ENCODE results near the gene PPP6R3. TPM values are rescaled to one million over a fixed set of nuclear protein-coding genes. Genes with fewer than 3 reads are reported as not detected.
"Not testable (repeated sequence)": the region's sequence is repeated elsewhere in the genome, so short reads cannot be mapped to it uniquely, and the experiment has no call there.

Gene PPP6R3
- total RNA-seq, 1 donor = 232 TPM

DNA sequence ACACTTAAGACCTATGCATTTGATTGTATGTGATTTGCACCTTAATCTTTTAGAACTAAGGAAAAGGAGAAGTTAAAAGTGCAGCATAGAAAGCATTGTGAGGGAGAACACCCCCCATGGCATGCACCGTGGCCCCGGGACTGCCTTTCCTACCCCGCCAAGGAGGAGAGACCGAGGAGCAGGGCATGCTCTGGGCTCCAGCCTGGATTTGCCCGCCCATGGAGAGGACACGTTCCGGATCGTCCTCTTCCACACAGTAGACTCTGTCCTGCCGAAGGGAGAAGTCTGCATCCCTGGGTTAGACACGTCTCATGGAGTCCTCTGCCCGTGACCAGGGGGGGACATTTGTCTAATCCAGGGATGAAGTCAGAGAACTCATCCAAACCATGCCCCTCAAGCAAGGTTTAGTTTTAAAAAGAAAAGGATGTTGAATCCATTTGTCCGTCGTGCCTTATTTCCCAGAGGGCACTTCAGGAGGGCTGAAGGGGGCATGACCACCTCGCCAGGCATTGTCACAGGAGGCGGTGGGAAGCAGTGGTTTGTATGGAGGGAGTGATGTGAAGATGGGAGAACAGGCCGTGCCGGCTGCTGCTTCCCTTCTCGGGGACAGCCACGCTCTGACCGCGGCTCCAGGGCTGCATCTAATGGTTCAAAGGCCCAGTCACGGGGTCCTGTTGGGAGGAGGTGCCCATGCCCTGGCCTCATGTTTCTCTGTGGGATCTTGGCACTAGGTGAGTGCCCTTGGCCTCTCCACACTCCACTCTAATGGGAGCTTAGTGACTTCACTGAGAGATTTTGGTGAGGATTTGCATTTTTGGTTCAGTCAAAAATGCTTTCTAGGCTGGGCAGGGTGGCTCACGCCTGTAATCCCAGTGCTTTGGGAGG is 157.6 kb downstream of the PPP6R3 start:
- Histone ChIP-seq H3K4me1 (ENCODE audit: insufficient read depth, low read length) (no peaks in the 10 kb centered on the region), H3K27me3 (ENCODE audit: insufficient read depth, low read length) (no peaks in the 10 kb centered on the region), H3K4me3 (ENCODE audit: low read length) (no peak overlapping the region), H3K9me3 (ENCODE audit: low read depth, low read length) (no peaks in the 10 kb centered on the region)

DNA sequence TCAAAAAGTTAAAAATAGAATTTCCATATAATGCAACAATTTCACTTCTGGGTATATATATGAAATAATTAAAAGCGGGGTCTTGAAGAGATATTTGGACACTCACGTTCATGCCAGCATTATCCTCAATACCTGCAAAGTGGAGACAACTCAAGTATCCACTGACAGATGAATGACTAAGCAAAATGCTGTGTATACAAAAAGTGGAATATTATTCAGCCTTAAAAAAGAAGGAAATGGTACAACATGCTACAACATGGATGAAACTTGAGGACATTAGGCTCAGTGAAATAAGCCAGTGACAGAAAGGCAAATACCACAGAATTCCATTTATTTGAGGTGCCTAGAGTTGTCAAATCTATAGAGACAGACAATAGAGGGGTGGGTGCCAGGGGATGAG is 161.3 kb downstream of the PPP6R3 start:
- no peaks in the 10 kb centered on the region for H3K4me1 ChIP-seq (ENCODE audit: insufficient read depth, low read length)
- no peak overlapping the region for H3K4me3 ChIP-seq (ENCODE audit: low read length)
- no peaks in the 10 kb centered on the region for H3K27me3 ChIP-seq (ENCODE audit: insufficient read depth, low read length)

DNA sequence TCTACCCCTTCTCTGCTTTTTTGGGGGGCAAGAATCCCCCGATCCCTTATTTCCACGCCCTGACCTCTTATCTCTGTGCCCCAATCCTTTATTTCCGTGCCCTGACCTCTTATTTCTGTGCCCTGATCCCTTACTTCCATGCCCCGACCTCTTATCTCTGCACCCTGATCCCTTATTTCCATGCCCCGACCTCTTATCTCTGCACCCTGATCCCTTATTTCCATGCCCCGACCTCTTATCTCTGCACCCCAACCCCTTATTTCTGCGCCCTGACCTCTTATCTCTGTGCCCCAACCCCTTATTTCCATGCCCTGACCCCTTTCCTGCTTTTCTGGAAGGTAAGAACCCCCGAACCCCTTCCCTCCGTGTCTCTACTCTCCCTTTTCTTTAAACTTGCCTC is 163.2 kb downstream of the PPP6R3 start:
- not testable (repeated sequence) for H3K4me3 ChIP-seq (ENCODE audit: low read length); H3K27me3 ChIP-seq (ENCODE audit: insufficient read depth, low read length); H3K9me3 ChIP-seq (ENCODE audit: low read depth, low read length); H3K4me1 ChIP-seq (ENCODE audit: insufficient read depth, low read length)

More for the DNA sequence above, 161.3 kb downstream of the PPP6R3 start:
- no peaks in the 10 kb centered on the region for H3K9me3 ChIP-seq (ENCODE audit: low read depth, low read length)

DNA sequence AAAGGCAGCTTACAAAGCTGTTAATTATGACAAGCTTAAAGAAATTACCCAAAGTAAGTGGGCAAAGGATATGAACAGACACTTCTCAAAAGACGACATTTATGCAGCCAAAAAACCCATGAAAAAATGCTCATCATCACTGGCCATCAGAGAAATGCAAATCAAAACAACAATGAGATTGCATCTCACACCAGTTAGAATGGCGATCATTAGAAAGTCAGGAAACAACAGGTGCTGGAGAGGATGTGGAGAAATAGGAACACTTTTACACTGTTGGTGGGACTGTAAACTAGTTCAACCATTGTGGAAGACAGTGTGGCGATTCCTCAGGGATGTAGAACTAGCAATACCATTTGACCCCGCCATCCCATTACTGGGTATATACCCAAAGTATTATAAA is 164.5 kb downstream of the PPP6R3 start:
- not testable (repeated sequence) for H3K4me3 ChIP-seq (ENCODE audit: low read length); H3K4me1 ChIP-seq (ENCODE audit: insufficient read depth, low read length); H3K9me3 ChIP-seq (ENCODE audit: low read depth, low read length); H3K27me3 ChIP-seq (ENCODE audit: insufficient read depth, low read length)

DNA sequence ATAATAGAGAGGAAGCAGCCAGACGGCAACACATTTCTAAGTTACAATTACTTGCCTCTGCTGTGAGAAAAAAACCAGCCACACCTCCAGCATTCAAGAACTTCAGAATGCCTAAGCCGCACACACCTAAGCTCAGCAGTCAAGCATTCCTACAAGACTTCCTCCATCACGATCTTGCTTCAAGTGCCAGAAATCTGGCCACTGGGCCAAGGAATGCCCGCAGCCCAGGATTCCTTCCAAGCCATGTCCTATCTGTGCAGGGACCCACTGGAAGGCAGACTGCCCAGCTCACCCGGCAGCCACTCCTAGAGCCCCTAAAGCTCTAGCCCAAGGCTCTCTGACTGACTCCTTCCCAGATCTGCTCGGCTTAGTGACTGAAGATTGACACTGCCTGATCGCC is 165.7 kb downstream of the PPP6R3 start:
- not testable (repeated sequence) for H3K27me3 ChIP-seq (ENCODE audit: insufficient read depth, low read length); H3K9me3 ChIP-seq (ENCODE audit: low read depth, low read length); H3K4me1 ChIP-seq (ENCODE audit: insufficient read depth, low read length); H3K4me3 ChIP-seq (ENCODE audit: low read length)

DNA sequence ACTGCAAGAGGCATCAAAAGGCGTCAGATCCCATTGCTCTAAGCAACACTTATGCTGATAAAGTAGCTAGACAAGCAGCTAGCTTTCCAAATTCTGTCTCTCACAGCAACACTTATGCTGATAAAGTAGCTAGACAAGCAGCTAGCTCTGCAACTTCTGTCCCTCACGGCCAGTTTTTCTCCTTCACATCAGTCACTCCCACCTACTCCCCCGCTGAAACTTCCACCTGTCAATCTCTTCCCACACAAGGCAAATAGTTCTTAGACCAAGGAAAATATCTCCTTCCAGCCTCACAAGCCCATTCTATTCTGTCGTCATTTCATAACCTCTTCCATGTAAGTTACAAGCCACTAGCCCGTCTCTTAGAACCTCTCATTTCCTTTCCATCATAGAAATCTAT is 168.3 kb downstream of the PPP6R3 start:
- H3K4me1 ChIP-seq (ENCODE audit: insufficient read depth, low read length); H3K9me3 ChIP-seq (ENCODE audit: low read depth, low read length); H3K27me3 ChIP-seq (ENCODE audit: insufficient read depth, low read length); H3K4me3 ChIP-seq (ENCODE audit: low read length): not testable (repeated sequence)

DNA sequence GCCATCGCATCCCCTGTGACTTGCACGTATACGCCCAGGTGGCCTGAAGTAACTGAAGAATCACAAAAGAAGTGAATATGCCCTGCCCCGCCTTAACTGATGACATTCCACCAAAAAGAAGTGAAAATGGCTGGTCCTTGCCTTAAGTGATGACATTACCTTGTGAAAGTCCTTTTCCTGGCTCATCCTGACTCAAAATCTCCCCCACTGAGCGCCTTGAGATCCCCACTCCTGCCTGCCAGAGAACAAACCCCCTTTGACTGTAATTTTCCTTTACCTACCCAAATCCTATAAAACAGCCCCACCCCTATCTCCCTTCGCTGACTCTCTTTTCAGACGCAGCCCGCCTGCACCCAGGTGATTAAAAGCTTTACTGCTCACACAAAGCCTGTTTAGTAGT is 171.8 kb downstream of the PPP6R3 start:
- H3K27me3 ChIP-seq (ENCODE audit: insufficient read depth, low read length); H3K4me1 ChIP-seq (ENCODE audit: insufficient read depth, low read length); H3K4me3 ChIP-seq (ENCODE audit: low read length); H3K9me3 ChIP-seq (ENCODE audit: low read depth, low read length): not testable (repeated sequence)

DNA sequence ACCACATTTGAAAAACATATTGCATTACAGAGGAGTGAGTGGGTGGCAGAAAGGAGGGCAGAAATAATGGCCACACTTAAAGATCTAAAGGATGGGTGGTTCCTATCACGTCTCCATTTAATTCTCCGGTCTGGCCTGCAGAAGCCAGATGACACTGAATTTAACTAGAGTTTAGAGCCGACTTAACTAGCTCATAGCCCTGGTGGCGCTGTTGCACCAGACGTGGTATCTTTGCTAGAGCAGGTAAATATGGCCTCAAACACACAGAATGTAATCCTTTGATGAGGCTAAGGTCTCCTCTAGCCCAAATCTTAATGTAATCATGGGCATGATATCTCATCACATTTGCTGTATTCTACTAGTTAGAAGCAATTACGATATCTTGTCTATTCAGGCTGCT is 172.2 kb downstream of the PPP6R3 start:
- Histone ChIP-seq H3K27me3 (ENCODE audit: insufficient read depth, low read length) (no peaks in the 10 kb centered on the region), H3K4me1 (ENCODE audit: insufficient read depth, low read length) (no peaks in the 10 kb centered on the region), H3K9me3 (ENCODE audit: low read depth, low read length) (no peaks in the 10 kb centered on the region), H3K4me3 (ENCODE audit: low read length) (no peak overlapping the region)

DNA sequence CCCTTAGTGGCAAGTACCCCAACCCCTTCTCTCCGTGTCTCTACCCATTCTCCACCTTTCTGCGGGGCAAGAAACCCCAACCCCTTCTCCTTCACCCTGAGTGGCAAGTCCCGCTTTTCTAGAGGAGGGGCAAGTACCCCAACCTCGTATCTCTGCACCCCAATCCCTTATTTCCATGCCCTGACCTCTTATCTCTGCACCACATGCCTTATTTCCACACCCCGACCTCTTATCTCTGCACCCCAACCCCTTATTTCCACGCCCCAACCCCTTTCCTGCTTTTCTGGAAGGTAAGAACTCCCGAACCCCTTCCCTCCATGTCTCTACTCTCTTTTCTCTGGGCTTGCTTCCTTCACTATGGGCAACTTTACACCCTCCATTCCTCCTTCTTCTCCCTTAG is 174.1 kb downstream of the PPP6R3 start:
- not testable (repeated sequence) for H3K27me3 ChIP-seq (ENCODE audit: insufficient read depth, low read length); H3K4me1 ChIP-seq (ENCODE audit: insufficient read depth, low read length); H3K9me3 ChIP-seq (ENCODE audit: low read depth, low read length); H3K4me3 ChIP-seq (ENCODE audit: low read length)

DNA sequence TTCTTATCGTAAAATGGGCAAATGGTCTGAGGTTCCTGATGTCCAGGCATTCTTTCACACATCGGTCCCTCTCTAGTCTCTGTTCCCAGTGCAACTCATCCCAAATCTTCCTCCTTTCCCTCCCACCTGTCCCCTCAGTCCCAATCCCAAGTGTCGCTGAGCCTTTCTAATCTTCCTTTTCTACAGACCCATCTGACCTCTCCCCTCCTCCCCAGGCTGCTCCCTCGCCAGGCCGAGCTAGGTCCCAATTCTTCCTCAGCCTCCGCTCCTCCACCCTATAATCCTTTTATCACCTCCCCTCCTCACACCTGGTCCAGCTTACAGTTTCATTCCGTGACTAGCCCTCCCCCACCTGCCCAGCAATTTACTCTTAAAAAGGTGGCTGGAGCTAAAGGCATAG is 174.6 kb downstream of the PPP6R3 start:
- not testable (repeated sequence) for H3K27me3 ChIP-seq (ENCODE audit: insufficient read depth, low read length); H3K4me1 ChIP-seq (ENCODE audit: insufficient read depth, low read length); H3K4me3 ChIP-seq (ENCODE audit: low read length); H3K9me3 ChIP-seq (ENCODE audit: low read depth, low read length)

DNA sequence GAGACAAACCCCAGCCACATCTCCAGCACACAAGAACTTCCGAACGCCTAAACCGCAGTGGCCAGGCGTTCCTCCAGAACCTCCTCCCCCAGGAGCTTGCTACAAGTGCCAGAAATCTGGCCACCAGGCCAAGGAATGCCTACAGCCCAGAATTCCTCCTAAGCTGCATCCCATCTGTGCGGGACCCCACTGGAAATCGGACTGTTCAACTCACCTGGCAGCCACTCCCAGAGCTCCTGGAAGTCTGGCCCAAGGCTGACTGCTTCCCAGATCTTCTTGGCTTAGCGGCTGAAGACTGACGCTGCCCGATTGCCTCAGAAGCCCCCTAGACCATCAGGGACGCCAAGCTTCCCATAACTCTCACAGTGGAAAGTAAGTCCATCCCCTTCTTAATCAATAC is 175.3 kb downstream of the PPP6R3 start:
- H3K4me3 ChIP-seq (ENCODE audit: low read length); H3K9me3 ChIP-seq (ENCODE audit: low read depth, low read length); H3K27me3 ChIP-seq (ENCODE audit: insufficient read depth, low read length): not testable (repeated sequence)

DNA sequence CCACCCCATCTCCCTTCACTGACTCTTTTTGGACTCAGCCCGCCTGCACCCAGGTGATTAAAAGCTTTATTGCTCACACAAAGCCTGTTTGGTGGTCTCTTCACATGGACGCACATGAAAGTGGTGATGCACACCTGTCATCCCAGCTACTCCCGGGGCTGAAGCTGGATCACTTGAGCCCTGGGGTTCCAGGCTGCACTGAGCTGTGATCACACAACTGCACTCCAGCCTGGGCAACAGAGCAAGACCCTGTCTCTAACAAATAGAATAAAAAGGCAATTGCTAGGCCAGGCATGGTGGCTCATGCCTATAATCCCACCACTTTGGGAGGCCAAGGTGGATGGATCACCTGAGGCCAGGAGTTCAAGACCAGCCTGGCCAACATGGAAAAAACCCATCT is 178.8 kb downstream of the PPP6R3 start:
- not testable (repeated sequence) for H3K27me3 ChIP-seq (ENCODE audit: insufficient read depth, low read length)

More for the DNA sequence above, 175.3 kb downstream of the PPP6R3 start:
- H3K4me1 ChIP-seq (ENCODE audit: insufficient read depth, low read length) = not testable (repeated sequence)

DNA sequence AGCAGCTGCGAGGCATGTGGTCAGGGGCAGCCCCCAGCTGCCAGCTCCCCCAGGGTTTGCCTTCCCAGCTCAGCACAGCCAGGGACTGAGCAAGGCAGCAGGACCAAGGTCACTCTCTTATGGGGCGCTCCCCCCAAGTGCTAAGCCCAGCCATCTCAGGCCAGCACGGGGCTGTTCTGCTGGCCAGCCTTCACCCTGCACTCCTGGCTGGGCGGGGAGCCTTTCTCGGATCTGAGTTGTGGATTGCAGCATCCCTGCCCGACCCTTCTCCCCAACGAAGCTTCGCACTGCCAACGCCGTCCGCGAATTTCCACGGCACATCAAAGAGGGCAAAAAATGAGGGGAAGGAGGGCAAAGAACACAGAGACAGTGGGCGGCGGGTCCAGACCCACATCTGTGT is 181.3 kb downstream of the PPP6R3 start:
- Histone ChIP-seq H3K9me3 (ENCODE audit: low read depth, low read length) (peaks cover 9% of the 10 kb centered on the region), H3K4me3 (ENCODE audit: low read length) (no peak overlapping the region), H3K27me3 (ENCODE audit: insufficient read depth, low read length) (no peaks in the 10 kb centered on the region), H3K4me1 (ENCODE audit: insufficient read depth, low read length) (no peaks in the 10 kb centered on the region)

More for the DNA sequence above, 178.8 kb downstream of the PPP6R3 start:
- H3K4me3 ChIP-seq (ENCODE audit: low read length); H3K9me3 ChIP-seq (ENCODE audit: low read depth, low read length); H3K4me1 ChIP-seq (ENCODE audit: insufficient read depth, low read length): not testable (repeated sequence)

DNA sequence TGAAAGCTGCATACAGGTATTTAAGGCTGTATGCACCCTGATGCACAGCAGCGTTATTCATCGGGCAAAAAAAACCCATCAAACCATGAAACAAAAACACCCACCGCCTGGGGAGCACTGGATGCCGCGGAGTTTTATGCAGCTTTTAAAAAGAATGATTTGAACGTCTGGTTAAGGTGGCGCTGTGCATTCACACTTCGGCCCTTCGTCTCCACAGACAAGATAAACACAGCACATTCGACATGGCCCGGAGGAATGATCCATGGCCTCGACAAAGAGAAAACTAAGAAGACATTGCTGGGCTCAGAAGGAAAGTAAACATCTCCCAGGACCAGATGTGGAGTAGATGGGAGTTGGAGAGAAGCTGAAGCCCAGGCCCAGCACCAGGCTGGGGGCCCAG is 183.0 kb downstream of the PPP6R3 start:
- H3K27me3 ChIP-seq (ENCODE audit: insufficient read depth, low read length) = peaks cover 3% of the 10 kb centered on the region
- peaks cover 14% of the 10 kb centered on the region for H3K9me3 ChIP-seq (ENCODE audit: low read depth, low read length)
- no peaks in the 10 kb centered on the region for H3K4me1 ChIP-seq (ENCODE audit: insufficient read depth, low read length)
- no peak overlapping the region for H3K4me3 ChIP-seq (ENCODE audit: low read length)

DNA sequence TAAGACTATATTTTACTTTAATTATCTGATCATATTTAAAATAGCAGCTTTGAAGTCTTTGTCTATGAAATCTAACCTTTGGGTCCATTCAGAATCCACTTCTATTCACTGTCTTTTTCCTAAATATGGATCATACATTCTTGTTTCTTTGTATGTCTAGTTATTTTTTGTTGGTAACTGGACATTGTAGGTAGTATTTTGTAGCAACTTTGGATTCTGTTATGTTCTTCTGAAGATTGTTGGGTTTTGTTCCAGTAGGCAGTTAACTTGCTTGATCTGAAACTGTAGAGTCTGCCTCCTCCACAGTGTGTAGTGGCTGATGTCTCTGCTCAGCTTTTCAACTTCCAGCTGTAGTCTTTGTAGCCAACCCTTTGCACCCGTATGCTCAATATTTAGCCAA is 186.3 kb downstream of the PPP6R3 start:
- Histone ChIP-seq H3K4me3 (ENCODE audit: low read length) (no peak overlapping the region), H3K9me3 (ENCODE audit: low read depth, low read length) (peaks cover 14% of the 10 kb centered on the region), H3K27me3 (ENCODE audit: insufficient read depth, low read length) (peaks cover 3% of the 10 kb centered on the region), H3K4me1 (ENCODE audit: insufficient read depth, low read length) (no peaks in the 10 kb centered on the region)

DNA sequence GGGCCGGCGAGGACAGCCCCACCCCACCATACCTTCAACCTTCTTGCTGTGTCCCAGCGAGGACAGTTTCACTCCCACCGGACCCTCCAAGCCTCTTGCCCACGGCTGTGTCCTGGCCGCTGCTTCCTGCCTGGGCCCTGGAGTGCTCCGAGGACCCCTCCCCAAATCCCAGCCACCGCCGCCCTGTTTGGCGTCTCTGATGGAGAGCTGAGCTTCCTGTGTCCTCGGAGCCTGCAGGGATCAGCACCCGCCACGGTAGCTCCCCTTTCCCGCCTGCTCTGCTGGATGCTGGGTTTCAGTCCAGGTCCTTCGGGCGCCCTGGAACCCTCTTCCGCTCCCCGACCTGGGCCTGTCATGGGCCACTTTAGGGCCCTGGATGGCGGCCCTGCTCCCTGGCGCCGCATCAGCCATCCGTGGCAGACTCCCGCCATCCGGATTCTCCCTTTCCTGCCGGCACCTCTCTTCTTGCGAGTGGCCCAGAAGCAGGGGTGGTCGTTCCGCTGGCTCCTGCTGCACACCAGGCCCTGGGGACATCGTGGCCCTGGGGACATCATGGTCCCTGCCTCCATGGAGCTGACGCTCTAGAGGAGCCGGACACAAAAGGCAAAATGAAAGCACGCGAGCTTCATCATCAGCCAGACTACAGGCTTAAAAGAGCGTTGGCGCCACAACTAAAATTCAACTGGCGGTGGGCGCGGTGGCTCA is 189.5 kb downstream of the PPP6R3 start:
- Histone ChIP-seq H3K4me3 (ENCODE audit: low read length) (no peak overlapping the region), H3K27me3 (ENCODE audit: insufficient read depth, low read length) (peaks cover 3% of the 10 kb centered on the region), H3K9me3 (ENCODE audit: low read depth, low read length) (peaks cover 14% of the 10 kb centered on the region), H3K4me1 (ENCODE audit: insufficient read depth, low read length) (no peaks in the 10 kb centered on the region)
